ENCODE results near the gene ITPR3. TPM values are rescaled to one million over a fixed set of nuclear protein-coding genes. Genes with fewer than 3 reads are reported as not detected.

The ITPR3 gene
- total RNA-seq, 4 donors from 2014 or later, result 105 to 262 (median 124) TPM

- in situ Hi-C loops (cut with MboI; ENCODE audit: low pct_ligation_motif_present in 1 of 4, low pct_unique_long_range_greater_than_20kb in 1 of 4, low sequenced_read_pairs in 3 of 4), result no loop called here
- Histone ChIP-seq H3K9me3 (no peaks in the 10 kb centered on the region), H3K4me1 (no peaks in the 10 kb centered on the region), H3K36me3 (no peaks in the 10 kb centered on the region), H3K27me3 (no peaks in the 10 kb centered on the region), H3K27ac (no peak overlapping the region), H3K4me3 (no peak overlapping the region)
- DNase-seq, result no peak
- intact Hi-C loops (cut with DNase I; ENCODE audit: low total_unique reads), result no loop called here
- 75% methylated on average over 10 of the region's 10 CpGs; no CpG with 5 or more reads in 1 of the 2 donors for WGBS, 2 donors (ENCODE audit: low coverage in 1 of 2)
- TF ChIP-seq EP300 (IDR thresholded peaks at IDR 0.05; ENCODE audit: low read depth), result no peak
- no peak for TF ChIP-seq POLR2A (IDR thresholded peaks at IDR 0.05)
- no peak for TF ChIP-seq CTCF (IDR thresholded peaks at IDR 0.05)
- no peak for TF ChIP-seq POLR2AphosphoS5 (IDR thresholded peaks at IDR 0.05)
Measured at GRCh38 chr6:33730611-33731010, 109.5 kb downstream of the ITPR3 start.

- in situ Hi-C loops (cut with MboI; ENCODE audit: low pct_ligation_motif_present in 1 of 4, low pct_unique_long_range_greater_than_20kb in 1 of 4, low sequenced_read_pairs in 3 of 4), result no loop called here
- TF ChIP-seq EP300 (IDR thresholded peaks at IDR 0.05; ENCODE audit: low read depth) (no peak), POLR2A (IDR thresholded peaks at IDR 0.05) (no peak), POLR2AphosphoS5 (IDR thresholded peaks at IDR 0.05) (no peak), CTCF (IDR thresholded peaks at IDR 0.05) (no peak)
- H3K9me3 ChIP-seq, result no peaks in the 10 kb centered on the region
- 70% methylated on average over 7 of the region's 7 CpGs; no CpG with 5 or more reads in 1 of the 2 donors for WGBS, 2 donors (ENCODE audit: low coverage in 1 of 2)
- H3K36me3 ChIP-seq, result no peaks in the 10 kb centered on the region
- no peak for DNase-seq
- intact Hi-C loops (cut with DNase I; ENCODE audit: low total_unique reads), result no loop called here
- H3K27ac ChIP-seq, result no peak overlapping the region
- no peak overlapping the region for H3K4me3 ChIP-seq
- H3K4me1 ChIP-seq, result no peaks in the 10 kb centered on the region
- no peaks in the 10 kb centered on the region for H3K27me3 ChIP-seq
Measured at GRCh38 chr6:33731035-33731434, 109.9 kb downstream of the ITPR3 start.

GRCh38 chr6:33731751-33732282 is 110.7 kb downstream of the ITPR3 start:
- Histone ChIP-seq H3K9me3 (no peaks in the 10 kb centered on the region), H3K4me1 (no peaks in the 10 kb centered on the region), H3K4me3 (no peak overlapping the region), H3K36me3 (no peaks in the 10 kb centered on the region), H3K27me3 (no peaks in the 10 kb centered on the region), H3K27ac (no peak overlapping the region)
- no peak for DNase-seq
- TF ChIP-seq EP300 (IDR thresholded peaks at IDR 0.05; ENCODE audit: low read depth) (no peak), POLR2AphosphoS5 (IDR thresholded peaks at IDR 0.05) (no peak), POLR2A (IDR thresholded peaks at IDR 0.05) (no peak), CTCF (IDR thresholded peaks at IDR 0.05) (no peak)
- in situ Hi-C loops (cut with MboI; ENCODE audit: low pct_ligation_motif_present in 1 of 4, low pct_unique_long_range_greater_than_20kb in 1 of 4, low sequenced_read_pairs in 3 of 4) (no loop called here), intact Hi-C loops (cut with DNase I; ENCODE audit: low total_unique reads) (no loop called here)
- WGBS, 2 donors (ENCODE audit: low coverage in 1 of 2), result 60 to 88% methylated on average over 1 to 9 of the region's 9 CpGs

GRCh38 chr6:33732385-33732784 is 111.3 kb downstream of the ITPR3 start:
- in situ Hi-C loops (cut with MboI; ENCODE audit: low pct_ligation_motif_present in 1 of 4, low pct_unique_long_range_greater_than_20kb in 1 of 4, low sequenced_read_pairs in 3 of 4), result no loop called here
- H3K27ac ChIP-seq, result no peak overlapping the region
- intact Hi-C loops (cut with DNase I; ENCODE audit: low total_unique reads), result no loop called here
- no peaks in the 10 kb centered on the region for H3K27me3 ChIP-seq
- no peak for TF ChIP-seq EP300 (IDR thresholded peaks at IDR 0.05; ENCODE audit: low read depth)
- TF ChIP-seq CTCF (IDR thresholded peaks at IDR 0.05), result no peak
- no peak for TF ChIP-seq POLR2A (IDR thresholded peaks at IDR 0.05)
- TF ChIP-seq POLR2AphosphoS5 (IDR thresholded peaks at IDR 0.05), result no peak
- DNase-seq, result no peak
- H3K9me3 ChIP-seq, result no peaks in the 10 kb centered on the region
- no peaks in the 10 kb centered on the region for H3K4me1 ChIP-seq
- H3K36me3 ChIP-seq, result no peaks in the 10 kb centered on the region
- no peak overlapping the region for H3K4me3 ChIP-seq
- whole genome bisulfite sequencing, 2 donors (ENCODE audit: low coverage in 1 of 2), result 90% methylated on average over 5 of the region's 6 CpGs; no CpG with 5 or more reads in 1 of the 2 donors

Measured in transverse colon (tissue), 4 donors.